ENCODE data around the gene H3-3A.

H3-3A gene

DNA sequence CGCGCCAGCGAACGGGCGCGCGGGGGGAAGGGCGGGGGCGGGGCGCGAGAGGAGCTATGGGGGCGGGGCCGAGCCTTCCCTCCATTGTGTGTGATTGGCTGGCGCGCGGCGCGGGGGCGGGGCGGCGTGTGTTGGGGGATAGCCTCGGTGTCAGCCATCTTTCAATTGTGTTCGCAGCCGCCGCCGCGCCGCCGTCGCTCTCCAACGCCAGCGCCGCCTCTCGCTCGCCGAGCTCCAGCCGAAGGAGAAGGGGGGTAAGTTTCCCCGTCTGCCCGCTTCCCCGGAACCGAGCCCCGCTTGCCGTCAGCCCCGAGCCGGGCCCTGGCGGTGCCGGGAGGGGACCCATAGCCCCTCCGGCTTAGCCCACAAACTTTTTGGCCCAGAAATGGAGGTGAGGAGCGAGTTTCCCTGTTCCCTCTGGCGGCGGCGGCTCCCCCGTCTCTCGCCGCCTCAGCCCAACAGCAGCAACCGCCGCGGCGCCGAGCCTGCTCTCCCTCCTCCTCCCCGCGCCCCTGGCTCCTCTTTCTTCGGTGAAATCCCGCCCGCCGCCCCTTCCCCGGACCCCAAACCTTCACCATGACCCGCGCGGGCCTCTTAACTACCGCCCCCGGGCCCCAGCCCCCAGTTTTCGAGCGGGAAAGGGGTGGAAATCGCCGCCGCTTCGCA lies at the start of gene H3-3A:
Gene H3-3A (plus strand): TSS at position 159 of the 666 bp plus-strand sequence. CDS start 1,636 bp downstream, outside the sequence.
- peak; percentile 99 for DNase-seq

DNA sequence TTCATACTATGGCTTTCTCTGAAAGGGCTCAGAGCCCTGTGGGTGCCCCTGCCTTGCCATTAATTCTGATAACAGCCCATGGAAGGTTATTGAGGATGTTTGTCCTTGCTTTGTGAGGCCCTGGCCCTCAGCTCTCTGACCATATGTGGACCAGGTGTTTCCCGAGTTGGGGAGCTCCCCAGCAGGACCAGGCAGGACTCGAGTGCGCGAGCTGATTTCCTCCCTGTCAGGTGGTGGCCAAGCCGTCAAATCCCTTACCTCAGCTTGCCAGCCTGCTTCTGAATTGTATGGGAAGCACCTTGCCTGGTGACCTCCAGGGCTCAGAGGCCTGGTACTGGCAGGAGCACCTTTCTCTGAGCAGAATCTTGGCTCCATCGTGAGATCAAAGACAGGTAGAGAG lies 45.4 kb upstream of the H3-3A start:
- no peak for DNase-seq

- DNase-seq, result no peak
Observed at GRCh38 chr1:226019572-226019971, 42.9 kb upstream of the H3-3A start.

- DNase-seq, result no peak
Observed at GRCh38 chr1:226021401-226021800, 41.1 kb upstream of the H3-3A start.

GRCh38 chr1:226021801-226022200 lies 40.7 kb upstream of the H3-3A start:
- no peak for DNase-seq

- no peak for DNase-seq
Observed at GRCh38 chr1:226023735-226024134, 38.8 kb upstream of the H3-3A start.

DNA sequence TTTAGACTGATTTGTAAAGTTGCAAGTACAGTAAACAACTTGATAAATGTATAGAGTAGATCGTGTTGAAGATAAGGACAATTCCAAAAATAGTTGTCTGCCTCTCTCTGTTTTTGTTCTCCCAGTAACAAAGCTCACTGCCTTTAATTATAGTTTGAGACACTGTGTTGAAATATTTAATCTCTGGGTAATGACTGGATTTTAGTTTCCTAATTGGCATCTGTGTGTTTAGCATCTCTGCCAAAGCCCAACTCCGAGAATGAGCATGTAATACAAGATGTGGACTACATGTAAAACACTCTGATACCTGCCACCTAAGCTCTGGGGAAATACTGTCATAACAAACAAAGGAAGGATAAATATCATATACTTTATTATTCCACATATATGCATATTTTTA lies 35.7 kb upstream of the H3-3A start:
- no peak for DNase-seq

- DNase-seq, result no peak
Observed at GRCh38 chr1:226027538-226028217, 34.8 kb upstream of the H3-3A start.

- DNase-seq, result no peak
Observed at GRCh38 chr1:226029093-226029496, 33.4 kb upstream of the H3-3A start.

GRCh38 chr1:226029568-226030225 lies 32.8 kb upstream of the H3-3A start:
- no peak for DNase-seq

DNA sequence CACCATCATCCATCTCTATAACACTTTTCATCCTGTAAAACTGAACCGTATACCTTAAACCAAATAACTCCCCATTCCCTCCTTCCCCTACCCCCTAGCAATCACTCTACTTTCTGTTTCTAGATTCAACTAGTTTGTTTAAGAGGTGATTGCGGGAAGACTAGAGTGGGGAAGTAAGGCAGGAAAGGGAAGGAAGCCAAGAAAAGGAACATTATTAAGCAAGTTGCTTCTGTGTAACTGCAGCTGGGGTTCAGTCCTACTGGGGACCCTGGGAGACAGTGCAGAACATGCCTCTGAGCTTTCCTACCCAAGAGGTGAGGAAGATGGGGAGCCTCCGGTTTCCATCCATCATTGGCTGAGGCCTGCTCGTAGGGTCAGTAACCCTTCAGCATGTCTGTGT lies 28.9 kb upstream of the H3-3A start:
- DNase-seq, result no peak

- no peak for DNase-seq
Observed at GRCh38 chr1:226033991-226034390, 28.5 kb upstream of the H3-3A start.

DNA sequence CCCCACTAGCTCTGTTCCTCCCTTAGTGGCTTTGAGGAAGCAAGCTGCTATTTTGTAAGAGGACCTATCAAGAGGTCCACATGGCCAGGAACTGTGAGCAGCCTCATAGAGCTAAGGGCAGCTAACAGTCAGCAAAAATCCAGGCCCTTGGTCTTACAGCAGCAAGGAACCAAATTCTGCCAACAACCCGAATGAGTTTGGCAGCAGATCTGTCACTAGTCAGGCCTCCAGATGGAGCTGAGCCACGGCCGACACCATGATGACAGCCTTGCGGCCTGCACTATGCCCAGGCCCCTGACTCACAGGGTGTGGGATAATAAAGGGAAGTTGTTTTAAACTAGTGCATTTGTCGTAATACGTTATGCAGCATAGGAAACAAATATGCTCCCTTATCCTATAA lies 28.0 kb upstream of the H3-3A start:
- no peak for DNase-seq

- DNase-seq, result no peak
Observed at GRCh38 chr1:226035915-226036314, 26.6 kb upstream of the H3-3A start.

DNA sequence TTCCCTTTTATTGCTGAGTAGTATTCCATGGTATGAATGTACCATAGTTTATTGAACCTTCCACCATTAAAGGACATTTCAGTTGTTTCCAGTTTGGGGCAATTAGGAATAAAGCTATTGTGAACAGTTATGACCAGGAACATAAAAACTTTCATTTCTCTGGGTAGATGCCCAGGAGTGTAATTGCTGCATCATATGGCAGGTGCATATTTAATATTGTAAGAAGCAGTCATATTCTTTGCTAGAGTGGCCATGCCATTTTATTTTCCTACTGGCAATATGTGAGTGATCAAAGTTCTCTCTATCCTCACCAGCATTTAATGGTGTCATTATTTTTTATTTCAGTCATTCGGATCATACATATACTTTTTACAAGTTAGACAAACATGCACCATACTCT lies 23.9 kb upstream of the H3-3A start:
- no peak for DNase-seq

DNA sequence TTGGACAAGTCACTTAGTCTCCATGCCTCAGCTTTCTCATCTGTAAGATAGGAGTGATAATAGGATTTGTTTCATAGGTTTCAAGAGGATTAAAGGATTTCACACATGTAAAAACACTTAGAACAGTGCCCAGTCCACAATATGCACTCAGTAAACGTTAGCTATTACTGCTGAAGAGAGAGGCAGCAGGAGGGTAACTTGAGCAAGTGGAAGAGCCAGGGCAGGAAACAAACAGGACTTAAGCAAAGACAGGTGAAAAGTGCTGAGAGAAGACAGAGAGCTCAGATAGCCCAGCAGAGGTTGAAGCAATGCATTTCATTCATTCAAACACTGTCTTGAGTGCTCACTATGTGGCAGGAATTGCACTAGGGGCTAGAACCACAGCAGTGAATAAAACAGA lies 21.1 kb upstream of the H3-3A start:
- no peak for DNase-seq

DNA sequence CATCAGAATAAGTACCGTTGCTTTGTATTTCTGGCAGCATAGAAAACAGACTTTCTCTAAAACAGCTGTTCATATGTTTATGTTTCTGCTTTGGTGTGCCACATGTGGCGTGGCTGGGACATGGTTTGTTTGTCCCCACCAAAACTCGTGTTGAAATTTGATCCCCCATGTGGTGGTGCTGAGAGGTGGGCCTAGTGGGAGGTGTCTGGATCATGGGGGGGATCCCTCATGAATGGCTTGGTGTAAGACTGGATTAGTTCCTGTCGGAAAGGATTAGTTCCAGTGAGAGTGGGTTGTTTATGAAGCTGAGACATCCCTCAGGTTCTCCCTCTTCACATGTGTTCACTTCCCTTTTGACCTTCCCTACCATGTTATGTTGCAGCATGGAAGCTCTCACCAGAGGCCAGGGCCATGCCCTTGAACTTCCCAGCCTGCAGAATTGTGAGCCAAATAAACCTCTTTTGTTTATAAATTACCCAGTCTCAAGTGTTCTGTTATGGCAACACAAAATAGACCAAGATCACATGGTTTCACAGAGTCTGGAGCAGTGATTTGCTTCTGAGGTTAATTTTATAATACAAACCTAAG lies 17.9 kb upstream of the H3-3A start:
- no peak for DNase-seq

DNA sequence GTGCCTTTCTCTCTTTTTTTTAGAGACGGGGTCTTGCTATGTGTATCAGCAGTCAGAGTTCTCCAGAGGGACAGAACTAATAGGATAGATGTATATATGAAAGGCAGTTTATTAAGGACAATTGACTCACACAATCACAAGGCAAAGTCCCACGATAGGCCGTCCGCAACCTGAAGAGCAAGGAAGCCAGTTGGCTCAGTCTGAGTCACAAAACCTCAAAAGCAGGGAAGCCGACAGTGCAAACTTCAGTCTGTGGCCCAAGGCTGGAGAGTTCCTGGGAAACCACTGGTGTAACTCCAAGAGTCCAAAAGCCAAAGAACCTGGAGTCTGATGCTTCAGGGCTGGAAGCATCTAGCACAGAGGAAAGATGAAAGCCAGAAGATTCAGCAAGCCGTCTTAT lies 16.3 kb upstream of the H3-3A start:
- no peak for DNase-seq

- no peak for DNase-seq
Observed at GRCh38 chr1:226047495-226047894, 15.0 kb upstream of the H3-3A start.

DNA sequence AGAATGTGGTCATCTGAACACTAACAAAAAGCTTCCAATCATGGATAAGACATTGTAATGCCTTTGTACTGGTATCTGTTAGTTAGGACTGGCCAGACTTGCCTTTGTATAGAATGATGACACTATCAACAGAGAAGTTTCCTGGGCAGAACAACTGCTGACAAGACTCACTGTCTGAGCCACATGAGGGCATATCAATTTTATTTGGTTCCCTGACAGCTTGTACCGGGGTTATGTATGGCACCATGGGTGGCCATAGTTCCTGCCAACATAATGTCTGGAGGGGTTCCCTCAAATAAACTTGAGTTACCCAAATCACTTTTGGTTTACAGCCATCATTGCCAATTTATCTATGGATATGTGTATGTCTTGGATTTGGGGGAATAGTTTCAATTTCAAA lies 13.6 kb upstream of the H3-3A start:
- DNase-seq, result no peak

DNA sequence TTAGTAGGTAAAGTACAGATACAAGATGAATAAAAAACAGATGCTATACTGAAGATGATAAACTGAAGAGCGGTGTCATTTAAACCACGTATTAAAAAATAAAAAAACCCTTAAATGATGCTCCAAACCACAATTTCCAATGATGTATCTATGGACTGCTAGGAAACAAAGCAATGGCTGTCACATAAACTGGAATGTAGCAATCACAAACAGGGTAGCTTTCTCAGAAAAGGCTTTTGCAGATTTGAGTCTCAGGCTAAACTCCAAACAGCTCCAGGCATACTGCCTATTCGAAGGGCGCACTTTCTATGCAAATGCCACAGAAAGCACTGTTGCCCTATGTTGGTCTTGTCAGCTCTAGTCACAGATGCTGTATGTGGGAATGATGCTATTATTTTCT lies 12.4 kb upstream of the H3-3A start:
- no peak for DNase-seq

GRCh38 chr1:226051365-226051764 lies 11.2 kb upstream of the H3-3A start:
- no peak for DNase-seq

GRCh38 chr1:226052061-226052460 lies 10.5 kb upstream of the H3-3A start:
- no peak for DNase-seq
